Stimulated activated CD8-positive, alpha-beta memory T cell treated with anti-CD3 and anti-CD28 coated beads, Interleukin-2, amount 100 ng/mL, for 48 hours (primary cell): ENCODE data around the gene MICAL3.
"Not testable (repeated sequence)": the region's sequence is repeated elsewhere in the genome, so short reads cannot be mapped to it uniquely, and the experiment has no call there.

Source experiments
- DNase-seq, 2 donors: peaks; one replicate each; pipeline ENCODE4 v3.0.0-alpha.2; 2020; ENCODE audit warnings: low read depth in 2 of 2

MICAL3 gene

GRCh38 chr22:17939011-17939410 is 85.3 kb downstream of the MICAL3 start:
- DNase-seq, result no peak

DNA sequence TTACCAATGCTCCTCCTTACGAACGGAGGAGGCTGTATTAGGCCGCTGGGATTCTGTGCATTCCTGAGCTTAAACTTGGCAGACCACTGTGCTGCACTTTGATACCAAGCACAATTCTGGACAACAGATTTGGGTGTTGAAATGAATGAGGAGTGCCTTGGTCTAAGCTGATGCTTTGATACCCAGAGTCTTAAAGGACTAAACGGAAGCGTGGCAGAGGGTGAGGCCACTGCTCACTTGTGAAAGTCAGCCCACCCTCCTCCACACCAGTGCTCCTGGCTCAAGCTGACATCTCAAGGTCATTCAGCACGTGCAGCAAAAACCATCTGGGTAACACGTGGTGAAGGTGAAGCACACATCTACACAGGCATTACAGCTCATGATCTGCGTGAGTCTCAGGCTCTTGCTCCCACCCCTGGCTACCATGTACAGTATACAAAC is 85.9 kb downstream of the MICAL3 start:
- DNase-seq, result no peak

- DNase-seq, result not testable (repeated sequence)
Measured at GRCh38 chr22:17932457-17932856, 91.9 kb downstream of the MICAL3 start.

DNA sequence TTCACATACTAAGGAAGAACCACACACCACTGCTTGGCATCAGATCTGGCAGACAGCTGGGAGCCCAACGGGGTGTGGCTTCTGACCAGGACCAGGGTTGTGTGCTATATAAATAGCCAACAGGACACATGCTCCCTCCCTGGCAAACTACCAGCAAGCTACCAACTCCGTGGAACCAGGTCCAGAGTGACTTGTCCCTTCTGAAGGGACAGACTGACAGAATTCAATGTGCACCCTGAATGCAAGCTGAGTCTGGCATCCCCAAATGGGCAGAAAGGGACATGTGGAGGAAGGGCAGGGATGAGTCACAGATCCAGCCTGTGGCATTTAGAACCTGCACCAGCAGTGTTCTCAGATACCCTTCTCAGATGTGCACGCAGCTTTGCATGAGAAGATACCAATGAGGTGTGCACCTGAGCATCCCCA is 92.9 kb downstream of the MICAL3 start:
- no peak for DNase-seq

DNA sequence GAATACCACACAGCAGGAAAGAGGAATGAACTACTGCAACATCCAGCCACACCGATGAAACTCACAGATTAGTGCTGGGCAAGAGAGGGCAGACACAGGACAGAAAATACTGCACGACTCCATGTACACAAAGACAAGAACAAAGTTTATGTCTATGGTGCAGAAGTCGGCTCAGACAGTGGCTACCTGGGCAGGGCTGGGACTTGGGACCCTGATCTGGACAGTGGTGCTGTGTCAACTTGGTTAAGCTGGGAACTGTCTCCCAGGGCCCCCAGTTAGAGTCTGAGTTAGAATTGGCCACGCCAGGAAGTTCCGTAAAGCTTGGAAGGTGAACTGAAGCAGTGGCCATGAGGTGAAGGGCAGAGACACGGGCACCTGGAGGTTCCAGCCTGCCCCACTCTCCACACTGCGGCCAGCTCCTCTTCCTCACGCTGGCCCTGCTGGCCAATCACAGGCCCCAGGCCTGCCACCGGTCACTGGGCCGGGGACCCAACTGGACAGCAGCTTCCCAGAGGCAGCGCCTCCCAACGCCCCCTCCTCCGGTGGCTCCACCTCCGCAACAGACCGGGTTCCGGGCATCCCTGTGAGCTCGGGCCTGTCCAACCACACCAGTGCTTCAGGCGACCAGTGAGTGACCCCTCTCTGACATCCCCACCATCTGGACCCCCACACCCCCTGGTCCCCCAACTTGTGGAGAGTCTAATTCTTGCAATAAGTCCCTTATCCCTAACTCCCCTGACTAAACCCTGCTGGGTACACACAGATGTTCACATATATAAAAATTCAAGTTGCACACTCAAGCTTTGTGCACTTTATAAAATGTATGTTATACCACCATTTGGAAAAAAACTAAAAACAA is 93.7 kb downstream of the MICAL3 start:
- no peak for DNase-seq

GRCh38 chr22:17929909-17930308 is 94.5 kb downstream of the MICAL3 start:
- DNase-seq, result no peak

DNA sequence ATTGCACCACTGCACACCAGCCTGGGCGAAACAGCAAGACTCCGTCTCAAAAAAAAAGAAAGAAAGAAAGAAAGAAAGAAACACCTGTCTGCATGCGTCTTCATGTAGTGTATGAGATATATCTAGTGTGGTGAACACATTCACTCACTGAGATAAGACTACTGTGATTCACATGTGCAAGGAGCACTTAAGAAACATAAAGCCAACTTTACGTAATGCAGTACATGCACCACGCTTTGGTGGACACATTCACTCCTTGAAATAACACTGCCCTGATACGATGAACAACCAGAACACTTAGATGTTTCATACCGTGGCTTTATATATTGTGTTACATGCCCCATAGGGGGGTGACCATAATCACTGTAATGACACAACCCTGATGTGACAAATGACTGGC is 96.0 kb downstream of the MICAL3 start:
- no peak for DNase-seq

DNA sequence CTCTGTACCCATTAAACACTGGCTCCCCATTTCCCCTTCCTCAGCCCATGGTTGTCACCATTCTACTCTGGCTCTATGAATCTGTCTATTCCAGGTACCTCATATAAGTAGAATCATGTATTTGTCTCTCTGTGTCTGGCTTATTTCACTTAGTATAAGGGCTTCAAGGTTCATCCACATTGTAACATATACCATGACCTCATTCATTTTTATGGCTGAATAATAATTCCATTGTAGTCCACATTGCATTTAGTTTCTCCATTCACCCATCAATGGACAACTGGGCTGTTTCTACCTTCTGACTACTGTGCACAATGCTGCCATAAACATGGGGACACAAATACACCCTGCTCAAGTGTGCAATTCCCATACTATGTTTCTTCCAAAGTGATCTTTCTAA is 97.3 kb downstream of the MICAL3 start:
- no peak for DNase-seq

- no peak for DNase-seq
Measured at GRCh38 chr22:17926516-17926915, 97.8 kb downstream of the MICAL3 start.

DNA sequence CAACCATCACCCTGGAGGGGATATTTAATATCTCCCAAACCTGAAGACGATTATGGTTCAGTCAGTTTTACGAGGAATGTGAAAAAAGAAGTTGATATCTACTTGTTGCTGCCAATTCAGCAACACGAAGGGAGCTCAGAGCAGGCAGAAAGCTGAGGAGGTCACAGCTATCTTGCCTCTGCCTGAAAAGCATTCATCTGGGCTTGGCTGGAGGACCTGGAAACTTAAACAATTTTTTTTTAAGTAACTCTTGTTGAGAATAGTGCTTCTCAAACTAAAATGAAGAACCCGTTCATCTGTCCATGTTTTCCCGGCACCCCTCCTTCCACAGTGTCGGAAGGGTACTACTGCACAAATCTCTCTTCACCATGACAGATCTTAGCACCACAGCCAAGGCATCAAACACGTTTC is 98.9 kb downstream of the MICAL3 start:
- DNase-seq, result no peak

GRCh38 chr22:17924735-17925364 is 99.5 kb downstream of the MICAL3 start:
- DNase-seq, result no peak

DNA sequence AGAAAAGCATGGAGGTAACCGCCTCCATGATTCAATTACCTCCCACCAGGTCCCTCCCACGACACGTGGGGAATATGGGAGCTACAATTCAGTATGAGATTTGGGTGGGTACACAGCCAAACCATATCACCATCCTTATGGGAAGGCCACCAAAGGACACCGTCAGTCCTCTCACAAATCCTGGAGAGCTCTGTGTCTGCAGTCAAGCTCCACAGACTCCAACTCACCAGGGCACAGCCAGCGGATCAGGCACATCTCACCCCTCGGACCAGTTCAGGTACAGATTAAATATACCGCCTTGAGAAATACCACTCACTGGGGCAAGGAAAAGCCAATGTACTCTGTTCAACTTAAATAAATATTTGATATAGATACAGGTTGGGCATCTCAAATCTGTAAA is 100.3 kb downstream of the MICAL3 start:
- no peak for DNase-seq

DNA sequence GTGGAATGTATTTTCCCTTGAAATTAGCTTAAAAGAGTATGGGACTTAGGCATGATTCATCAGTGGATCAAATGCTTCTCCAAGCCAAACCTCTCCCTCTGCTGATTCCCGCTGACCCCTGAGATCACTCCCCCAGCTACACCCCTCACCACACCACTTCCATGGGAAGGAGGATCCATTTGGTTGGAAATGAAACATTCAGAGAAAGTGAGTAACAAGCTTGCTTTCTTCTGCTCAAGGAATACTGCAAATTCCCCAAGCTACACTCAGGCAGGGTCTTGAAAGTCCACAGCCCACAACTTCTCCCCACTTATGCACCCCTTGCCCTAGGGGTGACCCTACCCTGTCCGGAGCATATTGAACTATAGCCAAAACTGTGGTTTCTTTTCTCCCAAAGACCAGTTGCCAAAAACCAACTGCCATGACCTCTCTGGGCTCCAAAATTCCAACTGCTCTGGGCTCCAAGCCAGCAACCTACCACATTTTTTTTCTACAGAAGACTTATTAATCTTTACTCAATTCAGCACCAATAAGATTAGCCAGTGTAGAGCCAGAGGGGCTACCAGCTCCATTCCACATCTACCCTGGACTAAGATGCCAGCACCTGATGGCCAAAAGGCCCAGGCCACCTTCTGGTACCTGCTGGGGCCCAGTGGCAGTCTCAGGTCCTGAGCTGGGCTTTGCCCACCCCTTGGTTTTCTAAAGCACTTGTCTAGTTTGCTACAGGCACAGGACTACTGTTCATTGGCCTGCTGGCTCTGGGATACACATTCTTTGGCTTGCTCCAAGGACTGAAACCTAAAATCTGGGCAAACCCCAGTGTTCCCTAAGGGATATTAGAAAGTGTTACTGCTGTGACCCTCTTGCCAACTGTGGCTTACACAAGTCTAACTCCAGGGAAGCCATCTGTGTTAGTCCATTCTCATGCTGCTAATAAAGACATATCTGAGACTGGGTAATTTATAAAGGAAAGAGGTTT is 101.1 kb downstream of the MICAL3 start:
- DNase-seq, result no peak

DNA sequence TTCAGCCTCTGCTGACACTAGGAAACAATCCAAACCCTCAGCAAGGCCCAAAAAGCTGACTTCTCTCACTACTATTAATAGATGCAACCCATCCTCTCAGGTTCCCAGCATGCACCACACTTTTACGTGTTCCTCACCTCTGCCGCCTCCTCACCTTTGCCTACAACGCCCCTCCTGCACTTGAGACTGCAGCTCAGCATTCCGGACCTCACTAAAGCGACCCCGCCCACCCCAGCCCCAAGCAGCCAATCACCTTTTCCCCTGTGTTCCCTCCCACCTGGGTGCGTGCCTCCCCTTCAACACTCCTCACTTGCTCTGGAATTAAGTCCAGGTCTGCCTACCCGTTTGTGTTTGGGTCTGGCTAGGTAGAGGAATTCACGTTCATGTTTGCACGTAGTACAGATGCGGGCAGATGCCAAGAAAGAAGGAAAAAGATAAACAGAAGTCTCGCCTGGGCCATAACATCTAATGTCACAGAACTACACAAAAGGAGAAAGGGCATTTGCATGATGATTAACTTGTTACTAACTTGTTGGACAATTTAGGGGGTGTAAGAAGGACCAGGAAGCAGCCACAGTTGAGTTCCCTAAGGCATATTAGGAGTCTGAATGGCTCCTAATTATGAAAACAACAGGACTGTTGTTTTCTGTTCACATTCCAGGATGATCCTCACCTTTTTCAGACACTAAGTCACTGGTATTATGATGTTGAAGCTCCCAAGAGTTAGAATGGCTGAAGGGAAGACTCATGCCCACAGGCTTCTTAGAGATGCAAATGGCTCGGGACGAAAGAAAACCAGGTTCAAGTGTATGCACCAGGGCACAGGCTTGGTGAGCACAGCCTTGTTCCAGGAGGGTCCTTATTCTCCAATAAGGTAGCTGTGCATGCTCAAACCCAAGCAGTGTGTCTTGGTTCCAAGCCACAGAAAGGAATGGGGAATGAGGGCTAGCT is 102.2 kb downstream of the MICAL3 start:
- DNase-seq, result no peak

- no peak for DNase-seq
Measured at GRCh38 chr22:17920992-17921650, 103.2 kb downstream of the MICAL3 start.

- DNase-seq, result no peak
Measured at GRCh38 chr22:17920145-17920605, 104.2 kb downstream of the MICAL3 start.

GRCh38 chr22:17919276-17920144 is 104.9 kb downstream of the MICAL3 start:
- DNase-seq, result no peak

DNA sequence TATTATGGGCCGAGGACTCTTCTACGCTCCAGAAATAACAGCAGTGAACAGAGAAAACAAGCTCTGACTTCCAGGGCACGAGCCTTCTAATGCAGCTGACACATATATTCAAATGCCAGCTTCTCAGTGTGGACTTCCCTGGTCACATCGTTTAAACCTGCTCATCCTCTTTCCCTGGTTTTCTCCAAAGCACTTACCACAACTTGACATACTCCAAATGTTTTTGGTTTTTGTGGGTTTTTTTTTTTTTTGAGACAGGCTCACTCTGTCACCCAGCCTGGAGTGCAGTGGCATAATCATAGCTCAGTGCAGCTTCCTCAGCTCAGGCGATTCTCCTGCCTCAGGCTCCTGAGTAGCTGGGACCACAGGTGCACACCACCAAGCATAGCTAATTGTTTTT is 105.5 kb downstream of the MICAL3 start:
- DNase-seq, result no peak

- DNase-seq, result no peak
Measured at GRCh38 chr22:17917490-17917983, 106.8 kb downstream of the MICAL3 start.
